ENCODE measurements around the gene DPF1.
A peak's percentile ranks its signal among the peaks of the same experiment; 100 is the strongest.

The DPF1 gene

GRCh38 chr19:38196245-38196837 lies 27.7 kb downstream of the DPF1 start:
- DNase-seq = no peak

GRCh38 chr19:38195237-38195636 lies 28.8 kb downstream of the DPF1 start:
- DNase-seq = no peak

- DNase-seq = no peak
Measured at GRCh38 chr19:38194061-38194701, 29.8 kb downstream of the DPF1 start.

GRCh38 chr19:38193445-38193844 lies 30.6 kb downstream of the DPF1 start:
- DNase-seq = no peak

- DNase-seq = no peak
Measured at GRCh38 chr19:38191747-38192146, 32.3 kb downstream of the DPF1 start.

- DNase-seq = no peak
Measured at GRCh38 chr19:38190793-38191192, 33.2 kb downstream of the DPF1 start.

- peak; percentile 1 to 3 for DNase-seq
Measured at GRCh38 chr19:38190061-38190460, 34.0 kb downstream of the DPF1 start.

GRCh38 chr19:38185562-38185961 lies 38.5 kb downstream of the DPF1 start:
- no peak for DNase-seq

GRCh38 chr19:38184815-38185214 lies 39.2 kb downstream of the DPF1 start:
- no peak for DNase-seq

GRCh38 chr19:38183251-38183897 lies 40.6 kb downstream of the DPF1 start:
- no peak for DNase-seq

- DNase-seq = no peak
Measured at GRCh38 chr19:38182536-38183210, 41.3 kb downstream of the DPF1 start.

- no peak for DNase-seq
Measured at GRCh38 chr19:38180071-38180470, 44.0 kb downstream of the DPF1 start.

- DNase-seq = no peak
Measured at GRCh38 chr19:38175422-38175821, 48.6 kb downstream of the DPF1 start.

- DNase-seq = no peak
Measured at GRCh38 chr19:38173291-38174041, 50.6 kb downstream of the DPF1 start.

GRCh38 chr19:38172001-38172400 lies 52.0 kb downstream of the DPF1 start:
- DNase-seq = no peak

GRCh38 chr19:38170334-38170733 lies 53.7 kb downstream of the DPF1 start:
- no peak for DNase-seq

- DNase-seq = no peak
Measured at GRCh38 chr19:38168637-38169036, 55.4 kb downstream of the DPF1 start.

- no peak for DNase-seq
Measured at GRCh38 chr19:38165335-38165734, 58.7 kb downstream of the DPF1 start.

- no peak for DNase-seq
Measured at GRCh38 chr19:38164526-38164925, 59.5 kb downstream of the DPF1 start.

GRCh38 chr19:38163419-38164290 lies 60.4 kb downstream of the DPF1 start:
- no peak for DNase-seq

- no peak for DNase-seq
Measured at GRCh38 chr19:38162632-38163031, 61.4 kb downstream of the DPF1 start.

- no peak for DNase-seq
Measured at GRCh38 chr19:38162094-38162493, 61.9 kb downstream of the DPF1 start.
